GF-D8 (cell line): ENCODE data around the gene PSAPL1.

Experiments
- DNase-seq: peaks from one replicate; lab custom pipeline; 2025; lab: John Stamatoyannopoulos, UW

The PSAPL1 gene

DNA sequence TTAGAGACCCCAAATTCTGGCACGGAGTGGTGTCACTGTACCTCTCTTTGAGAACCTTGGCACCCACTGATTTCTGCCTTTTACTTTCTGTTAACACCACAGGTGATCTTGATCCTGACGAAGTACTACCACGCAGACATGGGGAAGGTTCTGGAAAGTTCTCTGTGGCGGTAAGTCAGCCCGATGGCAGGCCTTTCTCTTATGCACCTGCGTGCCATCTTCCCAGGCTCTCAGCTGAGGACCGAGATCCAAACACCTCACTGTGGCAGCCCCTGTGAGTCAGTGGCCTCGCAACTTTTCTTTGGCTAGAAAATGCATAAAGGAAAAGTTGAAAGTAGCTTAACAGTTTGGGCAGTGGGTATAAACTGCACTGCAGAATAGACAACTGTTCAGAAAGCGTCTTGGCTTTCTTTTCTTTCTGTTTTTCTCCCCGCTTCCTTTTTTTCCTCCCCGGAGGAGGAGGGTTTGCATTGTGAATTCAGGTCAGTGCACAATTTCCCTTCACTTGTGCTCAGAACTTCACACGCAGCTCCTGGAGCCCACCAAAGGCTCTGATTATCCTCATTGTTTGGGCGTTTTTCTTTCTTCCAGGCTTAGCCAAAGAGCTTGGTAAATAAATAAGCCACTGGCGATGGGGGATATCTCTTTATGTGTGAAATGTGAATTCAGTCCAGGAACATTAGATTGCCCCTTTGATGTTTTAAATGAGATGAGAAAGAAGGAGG lies 38.4 kb downstream of the PSAPL1 start:
- no peak for DNase-seq

DNA sequence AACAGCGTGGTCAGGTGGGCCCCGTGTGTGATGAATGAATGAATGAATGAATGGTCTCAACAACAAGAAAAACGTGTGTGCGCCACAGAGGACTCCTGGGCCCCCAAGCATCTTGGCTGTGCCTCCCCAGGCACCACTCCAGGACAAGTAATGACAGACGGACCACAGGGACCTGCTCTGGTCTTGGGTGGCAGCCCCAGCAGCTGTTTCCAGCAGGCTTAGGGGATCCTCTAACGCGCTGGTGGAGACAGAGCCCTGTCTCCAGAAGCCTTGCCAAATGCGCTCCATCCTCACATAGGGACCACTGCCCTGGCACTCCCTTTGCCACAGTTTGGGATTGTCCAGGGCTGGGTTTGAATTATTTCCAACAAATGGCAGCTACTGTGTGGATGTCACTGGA lies 39.1 kb downstream of the PSAPL1 start:
- DNase-seq = no peak

GRCh38 chr4:7394681-7395451 lies 39.9 kb downstream of the PSAPL1 start:
- no peak for DNase-seq

GRCh38 chr4:7393601-7394575 lies 40.8 kb downstream of the PSAPL1 start:
- no peak for DNase-seq

DNA sequence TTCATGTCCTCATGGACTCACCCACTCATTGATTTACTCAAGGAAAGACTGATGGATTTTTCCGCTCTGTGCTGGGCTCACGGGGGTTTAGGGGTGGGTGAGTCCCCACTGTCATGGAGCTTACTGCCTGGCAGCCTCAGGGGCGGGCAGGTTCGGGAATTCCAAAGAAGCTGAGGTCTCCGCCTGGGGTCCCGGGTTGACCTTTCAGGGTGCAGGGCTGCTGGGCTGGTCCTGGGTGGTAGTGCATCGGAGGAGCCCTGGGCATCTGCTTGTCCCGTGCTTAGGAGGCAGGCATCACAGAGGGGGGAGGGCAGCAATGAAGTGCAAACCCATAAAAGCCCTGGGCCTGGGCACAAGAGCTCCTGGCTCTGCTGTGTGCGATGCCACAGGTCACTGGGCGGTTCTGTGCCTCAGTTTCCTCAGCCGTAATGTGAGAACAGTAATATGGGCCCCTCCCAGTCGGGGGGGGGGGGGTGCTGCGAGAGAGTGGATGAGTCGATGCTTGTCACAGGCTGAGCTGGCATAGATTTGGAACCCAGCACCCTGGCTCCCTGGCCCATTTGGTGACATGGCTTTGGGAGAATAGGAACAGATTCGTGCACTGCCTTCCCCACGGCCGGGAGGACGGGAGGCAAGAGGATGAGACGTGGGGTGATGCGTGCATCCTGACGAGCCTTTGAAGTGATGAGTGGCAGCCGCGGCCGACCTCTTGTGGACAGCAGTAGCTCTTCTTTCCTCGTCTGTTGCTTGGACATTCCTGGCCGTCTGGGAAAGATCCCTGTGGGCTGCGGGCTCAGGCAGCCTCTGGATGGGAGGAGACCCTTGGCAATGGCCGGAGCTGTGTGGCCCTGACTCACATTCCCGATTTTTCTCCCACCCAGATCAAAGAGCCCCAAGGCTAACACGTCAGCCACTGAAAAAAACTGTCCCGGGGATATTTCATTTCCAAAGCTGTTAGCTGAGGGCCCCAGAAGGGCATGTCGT lies 42.0 kb downstream of the PSAPL1 start:
- DNase-seq = no peak

- no peak for DNase-seq
These were observed 42.9 kb downstream of the PSAPL1 start for GRCh38 chr4:7391637-7392437.

DNA sequence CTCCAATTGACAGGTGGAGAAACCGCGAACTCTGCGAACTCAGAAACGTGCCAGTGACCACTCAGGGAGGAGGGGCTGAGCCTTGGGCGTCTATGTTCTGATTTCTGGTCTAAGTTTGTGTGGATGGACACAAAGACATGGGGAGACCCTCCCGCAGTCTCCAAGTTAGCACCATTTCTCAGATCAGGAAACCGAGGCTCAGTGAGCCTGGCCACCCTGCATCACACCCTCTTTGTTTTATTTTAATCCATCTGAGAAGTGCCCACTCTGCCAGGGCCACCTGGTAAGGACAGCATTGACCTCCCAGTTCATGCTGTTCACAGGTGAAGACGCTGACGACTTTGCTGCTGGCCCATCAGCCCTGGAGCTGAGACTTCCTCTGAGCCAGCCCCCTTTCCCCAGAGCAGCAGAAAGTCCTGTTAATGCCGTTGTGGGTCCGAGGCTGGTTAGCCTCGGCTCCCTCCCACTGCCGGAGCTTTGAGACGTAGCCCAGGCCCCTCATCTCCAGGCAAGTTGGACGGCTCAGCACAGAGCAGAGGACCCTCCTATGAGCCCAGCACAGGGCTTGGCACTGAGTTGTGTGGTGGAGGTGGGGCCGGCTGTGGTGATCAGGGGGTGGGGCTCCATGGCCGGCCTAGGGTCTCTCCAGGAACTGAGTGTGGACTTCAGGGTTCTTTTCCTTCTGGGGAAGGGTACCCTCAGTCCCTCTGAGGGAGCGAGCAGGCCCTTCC lies 43.7 kb downstream of the PSAPL1 start:
- DNase-seq = no peak

DNA sequence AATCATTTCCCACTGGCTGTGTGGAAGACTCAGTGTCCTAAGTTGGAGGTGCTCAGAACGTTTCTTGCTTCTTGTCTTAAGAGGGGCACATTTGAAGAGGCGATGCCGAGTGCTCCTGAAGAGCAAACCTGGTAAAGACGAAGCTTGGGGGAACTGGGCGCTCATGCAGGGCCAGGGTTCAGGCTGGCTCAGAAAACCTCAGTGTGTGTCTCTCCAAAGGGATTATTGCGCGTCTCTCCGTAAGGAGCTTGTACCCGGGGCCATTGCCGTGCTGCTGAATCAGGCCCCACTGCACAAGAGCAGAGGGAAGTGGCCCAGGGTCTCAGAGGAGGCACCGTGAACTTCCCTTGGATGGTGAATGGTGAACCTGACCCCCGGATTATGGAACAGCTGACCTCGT lies 44.4 kb downstream of the PSAPL1 start:
- DNase-seq = no peak

GRCh38 chr4:7389719-7390118 lies 45.0 kb downstream of the PSAPL1 start:
- DNase-seq = no peak

- no peak for DNase-seq
These were observed 45.5 kb downstream of the PSAPL1 start for GRCh38 chr4:7389101-7389701.

DNA sequence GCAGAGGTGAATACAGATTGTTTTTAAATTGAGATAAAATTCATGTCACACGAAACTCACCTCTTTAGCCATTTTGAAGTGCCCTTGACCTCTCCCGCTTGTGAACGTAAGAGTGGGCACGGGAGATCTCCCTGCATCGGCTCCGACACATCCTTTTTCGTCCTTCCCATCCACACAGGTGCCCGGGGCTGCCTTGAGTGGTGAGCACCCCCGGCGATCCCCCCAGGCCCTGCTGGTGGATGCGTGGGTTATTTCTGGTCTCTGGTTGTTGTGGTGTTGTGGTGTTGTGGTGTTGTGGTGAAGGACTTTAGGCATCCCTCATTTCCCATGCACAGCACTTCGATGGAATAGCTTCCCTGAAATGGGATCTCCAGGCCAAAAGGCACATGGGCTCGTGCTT lies 46.1 kb downstream of the PSAPL1 start:
- DNase-seq = no peak

- DNase-seq = no peak
These were observed 46.8 kb downstream of the PSAPL1 start for GRCh38 chr4:7387925-7388324.

- DNase-seq = no peak
These were observed 49.5 kb downstream of the PSAPL1 start for GRCh38 chr4:7384929-7385890.

DNA sequence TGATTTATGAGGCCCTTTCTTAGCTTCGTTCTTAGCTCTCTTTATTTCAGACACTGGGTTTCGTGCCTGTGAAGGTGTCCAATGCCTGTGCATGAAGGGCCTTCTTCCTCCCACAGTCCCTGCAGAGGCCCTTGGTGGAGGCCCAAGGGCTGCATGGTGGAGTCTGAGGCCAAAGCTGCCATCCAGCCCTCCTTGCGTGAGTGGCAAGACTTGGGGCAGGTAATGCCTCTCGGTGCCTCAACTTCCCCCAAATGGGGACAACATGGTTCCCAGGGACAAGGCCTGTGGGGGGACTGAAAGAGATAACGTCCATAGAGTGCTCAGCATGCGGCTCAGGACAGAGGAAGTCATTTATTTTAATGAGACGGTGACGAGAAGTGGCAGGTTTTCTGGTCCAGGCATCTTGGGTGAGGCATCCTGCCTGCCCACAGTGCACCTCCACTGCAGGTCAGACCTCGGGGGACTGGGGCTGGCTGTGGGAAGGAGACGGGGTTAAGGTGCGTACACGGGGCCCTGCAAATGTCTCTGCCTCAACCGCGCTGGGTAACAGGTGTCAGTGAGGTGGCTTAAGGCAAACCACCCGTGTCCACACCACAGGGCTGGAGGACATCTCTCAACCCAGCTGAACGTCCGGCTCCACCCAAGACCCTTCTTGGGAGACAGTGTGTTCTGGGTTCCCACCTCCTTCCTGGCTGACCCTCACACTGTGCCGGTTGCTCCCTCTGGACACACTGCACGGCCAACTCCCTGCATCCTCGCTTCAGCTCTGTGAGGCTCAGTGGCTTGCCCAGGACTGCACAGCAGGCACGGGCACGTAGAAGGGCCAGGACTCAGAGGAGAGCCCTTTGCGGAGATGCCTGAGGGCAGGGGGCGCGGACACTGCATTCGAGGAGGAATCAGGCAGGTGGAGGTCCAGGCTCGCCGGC lies 50.5 kb downstream of the PSAPL1 start:
- DNase-seq = no peak

DNA sequence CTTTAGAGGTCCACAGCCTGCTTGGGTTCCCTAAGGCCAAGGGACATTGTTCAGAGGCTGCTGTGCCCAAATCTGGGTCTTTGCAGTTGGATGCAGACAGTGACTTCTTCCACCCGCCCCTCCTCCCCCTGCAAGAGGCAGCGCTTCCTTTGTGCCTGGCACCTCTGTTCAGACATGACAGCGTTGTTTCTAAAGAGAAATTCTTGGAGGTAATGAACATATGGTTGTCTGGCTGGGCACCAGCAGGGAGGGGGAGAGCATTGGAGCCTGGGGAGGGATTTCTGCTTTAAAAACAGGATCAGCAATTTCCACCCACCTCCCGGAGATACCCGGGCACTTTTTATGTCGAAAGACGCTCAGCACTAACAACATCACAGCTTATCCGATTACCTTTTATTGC lies 51.5 kb downstream of the PSAPL1 start:
- no peak for DNase-seq

GRCh38 chr4:7382634-7383014 lies 52.1 kb downstream of the PSAPL1 start:
- no peak for DNase-seq
